ENCODE measurements around the gene RPN2.

DNA sequence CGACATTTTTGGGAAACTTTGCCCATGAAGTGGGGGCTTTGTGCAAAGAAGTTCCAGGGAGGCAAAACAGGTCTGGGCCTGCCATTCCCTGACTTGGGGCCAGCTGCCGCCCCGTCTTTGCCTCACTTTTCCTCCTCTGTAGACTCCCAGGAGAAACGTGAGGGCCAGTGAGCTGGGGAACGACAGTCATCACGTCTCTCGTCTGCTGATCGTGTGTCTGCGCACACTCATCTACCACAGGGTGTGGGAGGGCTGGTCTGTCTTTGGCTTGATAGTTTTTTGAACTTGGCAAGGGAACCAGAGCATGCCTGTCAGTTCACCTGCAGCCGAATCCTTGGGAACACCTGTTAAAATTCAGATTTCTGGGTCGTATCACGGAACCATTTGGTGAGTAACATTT is 74.0 kb downstream of the RPN2 start:
- TF ChIP-seq, protein P1, sequence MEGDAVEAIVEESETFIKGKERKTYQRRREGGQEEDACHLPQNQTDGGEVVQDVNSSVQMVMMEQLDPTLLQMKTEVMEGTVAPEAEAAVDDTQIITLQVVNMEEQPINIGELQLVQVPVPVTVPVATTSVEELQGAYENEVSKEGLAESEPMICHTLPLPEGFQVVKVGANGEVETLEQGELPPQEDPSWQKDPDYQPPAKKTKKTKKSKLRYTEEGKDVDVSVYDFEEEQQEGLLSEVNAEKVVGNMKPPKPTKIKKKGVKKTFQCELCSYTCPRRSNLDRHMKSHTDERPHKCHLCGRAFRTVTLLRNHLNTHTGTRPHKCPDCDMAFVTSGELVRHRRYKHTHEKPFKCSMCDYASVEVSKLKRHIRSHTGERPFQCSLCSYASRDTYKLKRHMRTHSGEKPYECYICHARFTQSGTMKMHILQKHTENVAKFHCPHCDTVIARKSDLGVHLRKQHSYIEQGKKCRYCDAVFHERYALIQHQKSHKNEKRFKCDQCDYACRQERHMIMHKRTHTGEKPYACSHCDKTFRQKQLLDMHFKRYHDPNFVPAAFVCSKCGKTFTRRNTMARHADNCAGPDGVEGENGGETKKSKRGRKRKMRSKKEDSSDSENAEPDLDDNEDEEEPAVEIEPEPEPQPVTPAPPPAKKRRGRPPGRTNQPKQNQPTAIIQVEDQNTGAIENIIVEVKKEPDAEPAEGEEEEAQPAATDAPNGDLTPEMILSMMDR (optimal IDR thresholded peaks at IDR 0.05 in 1 of 3, IDR thresholded peaks at IDR 0.05 in 1 of 3, conservative IDR thresholded peaks at IDR 0.05 in 1 of 3; ENCODE audit: extremely low read depth in 1 of 3, insufficient read depth in 2 of 3, low read length in 3 of 3), result no peak
- no peak for TF ChIP-seq EZH2 (IDR thresholded peaks at IDR 0.05; ENCODE audit: low read length)

All from keratinocyte (primary cell).